DND-41 (cell line): ENCODE results near the gene ZMIZ1.
A peak's percentile ranks its signal among the peaks of the same experiment; 100 is the strongest.

ENCODE experiments used
- ATAC-seq: fragments of 200-7000 bp; cut with Tn5 transposase; 3 replicates; pipeline ENCODE4 v1.9.1; 2021; ENCODE audit warnings: low read depth; ENCODE audit not compliant: insufficient read depth
- DNase-seq: peaks from one replicate; pipeline ENCODE4 v3.0.0-alpha.2; 2020
- H2AFZ ChIP-seq: 2 replicates; pipeline ENCODE4 v1.6.0; 2012; ENCODE audit warnings: low read depth, low read length
- H3K27ac ChIP-seq: 2 replicates; pipeline ENCODE4 v1.5.1; 2012; ENCODE audit warnings: low read length, inconsistent platforms
- H3K27me3 ChIP-seq: fragments of 200-600 bp; sonication (generic); 2 replicates; pipeline ENCODE4 v1.6.0; 2012; ENCODE audit warnings: low read length, mild to moderate bottlenecking, inconsistent platforms; ENCODE audit not compliant: insufficient read depth, poor library complexity
- H3K36me3 ChIP-seq: 2 replicates; pipeline ENCODE4 v1.5.1; 2012; ENCODE audit warnings: low read length, inconsistent platforms; ENCODE audit not compliant: insufficient read depth
- H3K4me1 ChIP-seq: 2 replicates; pipeline ENCODE4 v1.5.1; 2012; ENCODE audit warnings: mild to moderate bottlenecking, low read length; ENCODE audit not compliant: insufficient read depth
- H3K4me2 ChIP-seq: 2 replicates; pipeline ENCODE4 v1.6.0; 2012; ENCODE audit warnings: mild to moderate bottlenecking, moderate library complexity, low read length, inconsistent platforms; ENCODE audit not compliant: insufficient read depth
- H3K4me3 ChIP-seq, 2 experiments: fragments of 200-600 bp in 1 of 2; shearing (Covaris generic) in 1 of 2; 2 replicates each; pipeline ENCODE4 v1.5.1; 2012 to 2016; ENCODE audit warnings: inconsistent platforms in 2 of 2, low read length in 2 of 2, mild to moderate bottlenecking in 2 of 2, low read depth in 1 of 2, moderate library complexity in 1 of 2
- H3K79me2 ChIP-seq: 2 replicates; pipeline ENCODE4 v1.6.0; 2012; ENCODE audit warnings: low read length, inconsistent platforms; ENCODE audit not compliant: insufficient read depth
- H3K9ac ChIP-seq: 2 replicates; pipeline ENCODE4 v1.6.0; 2012; ENCODE audit warnings: low read depth, mild to moderate bottlenecking, inconsistent platforms, low read length, moderate library complexity
- H3K9me3 ChIP-seq: 2 replicates; pipeline ENCODE4 v1.5.1; 2012; ENCODE audit warnings: low read length, moderate library complexity, mild to moderate bottlenecking, inconsistent platforms; ENCODE audit not compliant: insufficient read depth, severe bottlenecking
- H4K20me1 ChIP-seq: 2 replicates; pipeline ENCODE4 v1.6.0; 2012; ENCODE audit warnings: low read length; ENCODE audit not compliant: insufficient read depth
- EZH2 ChIP-seq: IDR thresholded peaks from 3 replicates; pipeline ENCODE4 v1.6.1; 2012; ENCODE audit warnings: borderline replicate concordance, low read depth, mild to moderate bottlenecking, moderate library complexity, low read length, inconsistent platforms; ENCODE audit not compliant: severe bottlenecking
- TF ChIP-seq, protein P1 (sequence below): IDR thresholded peaks from 2 replicates; pipeline ENCODE4 v1.5.1; 2012; ENCODE audit warnings: borderline replicate concordance, low read length, moderate library complexity, mild to moderate bottlenecking; ENCODE audit not compliant: poor library complexity, severe bottlenecking; ENCODE audit errors: extremely low read depth

The ZMIZ1 gene

DNA sequence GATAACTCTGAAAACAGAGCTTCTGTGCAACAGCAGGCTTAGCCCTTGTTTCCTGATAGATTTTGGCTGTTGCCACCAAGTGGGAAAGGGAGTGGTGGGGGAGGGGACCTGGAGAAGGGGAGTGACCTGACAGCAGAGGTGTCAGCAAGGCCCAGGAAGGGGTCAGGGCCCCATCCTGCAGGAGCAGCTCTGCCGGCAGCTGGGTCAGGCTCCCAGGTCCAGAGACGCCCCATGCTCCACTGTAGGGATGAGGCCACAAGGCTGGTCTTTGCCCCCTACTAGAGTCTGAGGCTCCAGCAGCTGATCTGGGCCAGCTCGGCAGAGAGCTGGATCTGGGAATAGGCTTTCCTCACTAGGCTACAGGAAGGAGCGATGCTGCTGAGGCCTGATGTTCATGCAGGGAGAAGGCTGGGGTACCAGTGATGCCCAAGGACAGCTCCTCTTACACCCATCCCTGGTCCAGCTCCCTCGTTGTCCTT, 44.0 kb upstream of the ZMIZ1 start:
- Histone ChIP-seq H3K9ac (no peak overlapping the region), H3K36me3 (no peaks in the 10 kb centered on the region), H3K9me3 (no peaks in the 10 kb centered on the region), H3K27me3 (no peaks in the 10 kb centered on the region), H3K27ac (no peak overlapping the region), H3K4me2 (no peak overlapping the region), H3K79me2 (no peaks in the 10 kb centered on the region), H2AFZ (no peak overlapping the region), H3K4me1 (peaks cover 8% of the 10 kb centered on the region), H4K20me1 (no peaks in the 10 kb centered on the region), H3K4me3 (no peak overlapping the region)
- TF ChIP-seq, protein P1, sequence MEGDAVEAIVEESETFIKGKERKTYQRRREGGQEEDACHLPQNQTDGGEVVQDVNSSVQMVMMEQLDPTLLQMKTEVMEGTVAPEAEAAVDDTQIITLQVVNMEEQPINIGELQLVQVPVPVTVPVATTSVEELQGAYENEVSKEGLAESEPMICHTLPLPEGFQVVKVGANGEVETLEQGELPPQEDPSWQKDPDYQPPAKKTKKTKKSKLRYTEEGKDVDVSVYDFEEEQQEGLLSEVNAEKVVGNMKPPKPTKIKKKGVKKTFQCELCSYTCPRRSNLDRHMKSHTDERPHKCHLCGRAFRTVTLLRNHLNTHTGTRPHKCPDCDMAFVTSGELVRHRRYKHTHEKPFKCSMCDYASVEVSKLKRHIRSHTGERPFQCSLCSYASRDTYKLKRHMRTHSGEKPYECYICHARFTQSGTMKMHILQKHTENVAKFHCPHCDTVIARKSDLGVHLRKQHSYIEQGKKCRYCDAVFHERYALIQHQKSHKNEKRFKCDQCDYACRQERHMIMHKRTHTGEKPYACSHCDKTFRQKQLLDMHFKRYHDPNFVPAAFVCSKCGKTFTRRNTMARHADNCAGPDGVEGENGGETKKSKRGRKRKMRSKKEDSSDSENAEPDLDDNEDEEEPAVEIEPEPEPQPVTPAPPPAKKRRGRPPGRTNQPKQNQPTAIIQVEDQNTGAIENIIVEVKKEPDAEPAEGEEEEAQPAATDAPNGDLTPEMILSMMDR, result no peak
- no peak for TF ChIP-seq EZH2
- DNase-seq (no peak), ATAC-seq (no peak)

DNA sequence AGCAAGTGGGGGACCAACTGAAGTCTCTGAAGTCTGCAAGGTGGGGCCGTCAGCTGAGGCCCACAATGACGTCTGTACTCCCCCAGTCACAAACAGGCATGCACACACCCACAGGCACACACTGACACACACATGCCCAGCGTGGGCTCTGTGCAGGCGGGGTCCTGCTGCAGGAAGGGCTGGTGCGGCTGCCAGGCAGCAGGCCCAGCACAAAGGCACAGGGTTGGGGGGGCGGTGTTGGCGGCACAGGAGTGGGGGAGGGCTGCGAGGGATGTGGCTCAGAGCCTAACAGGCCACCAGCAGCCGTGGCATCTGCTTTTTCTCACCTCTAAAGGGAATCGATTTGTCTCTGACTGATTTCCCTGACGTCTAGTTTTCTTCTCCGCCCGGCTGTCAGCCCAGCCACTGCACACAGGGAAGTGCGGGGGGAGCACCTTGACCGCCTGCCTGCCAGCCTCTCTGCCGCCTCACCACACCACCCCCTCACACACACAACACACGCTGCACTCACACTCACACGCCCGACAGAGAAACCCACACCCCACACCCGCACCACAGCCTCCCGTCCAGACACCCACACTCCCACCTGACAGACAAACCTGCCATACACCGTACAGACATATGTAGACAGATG, 43.5 kb upstream of the ZMIZ1 start:
- no peaks in the 10 kb centered on the region for H3K79me2 ChIP-seq
- H4K20me1 ChIP-seq, result no peaks in the 10 kb centered on the region
- peaks cover 8% of the 10 kb centered on the region for H3K4me1 ChIP-seq
- ATAC-seq (peak; percentile 62), DNase-seq (peak; percentile 46)
- H3K27me3 ChIP-seq, result no peaks in the 10 kb centered on the region
- TF ChIP-seq, protein P1, result no peak
- no peak for TF ChIP-seq EZH2
- H3K9me3 ChIP-seq, result no peaks in the 10 kb centered on the region
- H3K4me3 ChIP-seq, result no peak overlapping the region
- no peak overlapping the region for H3K27ac ChIP-seq
- H3K9ac ChIP-seq, result no peak overlapping the region
- H3K36me3 ChIP-seq, result no peaks in the 10 kb centered on the region
- no peak overlapping the region for H3K4me2 ChIP-seq
- H2AFZ ChIP-seq, result no peak overlapping the region

DNA sequence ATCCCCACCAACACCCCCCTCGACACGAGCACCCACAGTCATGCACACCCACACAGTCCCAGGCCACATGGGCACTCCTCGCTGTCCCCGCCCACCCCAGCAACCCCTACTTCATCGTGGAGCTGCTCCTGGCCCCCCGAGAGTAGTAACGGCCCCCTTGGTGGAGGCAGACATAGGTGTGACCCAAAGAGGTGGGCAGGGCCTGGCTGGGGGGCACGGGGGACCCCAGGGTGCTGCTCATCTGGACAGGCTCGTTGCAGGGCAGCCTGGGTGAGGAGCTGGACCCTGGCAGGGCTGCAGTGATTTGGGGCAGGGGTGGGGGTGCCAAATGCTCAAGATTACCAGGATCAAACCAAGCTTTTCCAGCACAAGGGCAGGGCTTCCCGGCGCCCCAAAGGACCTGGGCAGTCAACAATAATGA, 42.4 kb upstream of the ZMIZ1 start:
- no peak for ATAC-seq

More for the DNA sequence above, 42.4 kb upstream of the ZMIZ1 start:
- Histone ChIP-seq H4K20me1 (no peaks in the 10 kb centered on the region), H3K9me3 (no peaks in the 10 kb centered on the region), H3K4me3 (no peak overlapping the region), H3K27me3 (no peaks in the 10 kb centered on the region), H3K27ac (no peak overlapping the region), H3K4me2 (no peak overlapping the region), H2AFZ (no peak overlapping the region), H3K4me1 (peaks cover 8% of the 10 kb centered on the region), H3K9ac (no peak overlapping the region), H3K79me2 (no peaks in the 10 kb centered on the region), H3K36me3 (no peaks in the 10 kb centered on the region)
- DNase-seq, result no peak
- no peak for TF ChIP-seq EZH2
- TF ChIP-seq, protein P1, result no peak
